ENCODE data around the gene DCAF5.
"Not testable (repeated sequence)": the region's sequence is repeated elsewhere in the genome, so short reads cannot be mapped to it uniquely, and the experiment has no call there.

Gene DCAF5

GRCh38 chr14:69066396-69067171, 86.3 kb downstream of the DCAF5 start:
- no peak for DNase-seq

DNA sequence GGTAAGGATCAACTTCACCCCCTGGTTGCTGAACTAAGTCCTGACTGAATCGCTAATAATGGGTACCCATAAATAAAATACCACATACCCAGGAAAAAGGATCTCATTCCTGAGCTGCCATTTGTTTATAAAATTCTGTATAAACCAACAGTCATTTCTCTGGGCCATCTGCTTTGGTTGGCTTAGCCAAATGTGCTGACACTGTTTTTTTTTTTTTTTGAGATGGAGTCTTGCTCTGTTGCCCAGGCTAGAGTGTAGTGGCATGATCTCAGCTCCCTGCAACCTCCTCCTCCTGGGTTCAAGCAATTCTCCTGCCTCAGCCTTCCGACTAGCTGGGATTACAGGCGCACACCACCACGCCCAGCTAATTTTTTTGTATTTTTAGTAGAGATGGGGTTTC, 87.0 kb downstream of the DCAF5 start:
- not testable (repeated sequence) for DNase-seq

DNA sequence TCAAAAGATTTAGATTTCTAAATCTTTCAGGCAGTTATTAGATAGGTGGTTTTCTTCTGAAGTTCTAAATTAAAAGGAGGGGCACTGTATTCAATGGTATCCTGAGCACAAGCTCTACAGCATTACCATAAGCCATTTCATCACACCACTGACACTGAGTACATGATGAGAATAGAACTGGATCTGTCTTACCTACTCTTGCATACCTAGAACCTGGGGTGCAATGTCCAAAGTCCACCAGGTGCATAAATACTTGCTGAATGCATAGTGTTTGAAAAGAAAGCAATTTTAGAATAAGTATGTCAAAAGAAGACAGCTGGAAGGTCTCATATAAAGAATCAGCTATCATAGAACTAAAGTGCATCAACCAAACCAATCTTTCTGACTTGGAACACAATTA, 88.3 kb downstream of the DCAF5 start:
- DNase-seq = no peak

GRCh38 chr14:69059658-69060623, 93.0 kb downstream of the DCAF5 start:
- DNase-seq = no peak

DNA sequence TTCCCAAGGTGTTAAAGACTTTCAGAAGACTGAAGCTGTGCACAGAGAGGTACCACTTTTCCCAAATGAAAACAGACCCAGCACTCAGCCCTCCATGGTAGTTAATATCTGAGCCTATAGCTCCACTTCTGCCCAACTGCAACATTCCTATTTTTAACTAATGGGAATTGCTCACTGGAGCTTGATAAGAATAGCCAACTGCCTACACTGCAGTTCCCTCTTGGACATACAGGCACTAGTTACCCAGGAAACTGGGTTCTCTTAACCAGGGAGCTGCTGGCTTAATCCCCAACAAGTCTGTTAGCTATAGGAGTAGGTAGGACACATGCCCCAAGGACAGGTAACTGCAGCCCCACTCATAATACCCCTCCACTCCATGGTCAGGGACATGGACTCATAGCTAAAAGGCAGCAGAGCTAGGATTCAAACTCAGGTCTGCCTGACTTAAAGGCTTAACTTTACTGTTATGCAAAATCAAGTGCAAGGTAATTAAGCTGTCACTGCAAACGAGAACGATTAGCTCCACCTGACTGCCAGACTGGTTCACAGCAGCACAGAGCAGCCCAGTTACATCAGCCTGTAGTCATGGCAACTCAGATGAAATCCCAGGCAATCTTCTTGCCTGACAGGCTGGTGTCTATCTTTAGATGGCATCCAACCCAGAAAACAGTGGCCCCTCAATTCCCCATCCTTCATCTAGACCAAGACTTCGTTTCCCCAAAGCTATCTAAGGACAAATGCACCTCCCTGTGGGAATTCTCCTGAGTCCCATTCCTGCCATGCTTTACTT, 96.7 kb downstream of the DCAF5 start:
- no peak for DNase-seq

DNA sequence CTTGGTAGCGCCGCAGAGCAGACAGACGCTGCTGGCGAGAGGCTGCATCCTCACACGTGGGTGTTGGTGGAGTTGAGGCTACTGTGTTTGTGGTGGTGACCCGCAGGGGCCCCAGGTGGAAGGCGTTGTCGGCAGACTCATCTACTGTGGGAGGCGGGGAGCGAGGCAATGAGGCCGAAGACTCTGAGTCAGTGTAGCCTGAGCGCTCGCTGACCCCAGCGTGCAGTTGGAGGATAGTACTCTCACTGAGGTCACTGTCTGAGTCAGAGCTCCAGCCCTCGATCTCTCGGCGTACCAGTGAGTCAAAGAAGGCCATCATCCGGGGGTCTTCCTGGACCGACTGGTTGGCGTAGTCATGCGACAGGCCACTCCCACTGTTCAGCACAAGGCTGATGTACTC, 97.8 kb downstream of the DCAF5 start:
- no peak for DNase-seq

GRCh38 chr14:69054030-69054429, 98.9 kb downstream of the DCAF5 start:
- DNase-seq = no peak

DNA sequence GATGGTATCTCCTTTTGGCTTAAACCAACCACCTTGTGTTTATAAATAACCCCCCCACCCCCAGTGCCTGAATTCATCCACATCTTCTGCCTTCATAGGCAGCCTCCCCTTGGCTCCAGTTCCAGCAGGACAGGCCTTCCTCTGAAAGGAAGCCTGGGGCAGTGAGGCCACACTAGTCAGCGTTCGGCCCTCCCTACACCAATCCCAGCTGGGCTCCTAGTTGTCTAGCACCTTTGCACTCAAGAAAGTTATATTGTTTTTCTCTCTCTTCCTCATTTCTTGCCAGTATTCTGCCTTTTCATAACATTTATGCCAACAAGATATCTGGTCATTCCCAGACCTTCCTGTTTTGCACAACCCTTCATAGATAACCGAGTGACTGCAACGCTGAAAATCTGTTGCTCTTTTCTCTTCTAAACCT, 100.7 kb downstream of the DCAF5 start:
- no peak for DNase-seq

DNA sequence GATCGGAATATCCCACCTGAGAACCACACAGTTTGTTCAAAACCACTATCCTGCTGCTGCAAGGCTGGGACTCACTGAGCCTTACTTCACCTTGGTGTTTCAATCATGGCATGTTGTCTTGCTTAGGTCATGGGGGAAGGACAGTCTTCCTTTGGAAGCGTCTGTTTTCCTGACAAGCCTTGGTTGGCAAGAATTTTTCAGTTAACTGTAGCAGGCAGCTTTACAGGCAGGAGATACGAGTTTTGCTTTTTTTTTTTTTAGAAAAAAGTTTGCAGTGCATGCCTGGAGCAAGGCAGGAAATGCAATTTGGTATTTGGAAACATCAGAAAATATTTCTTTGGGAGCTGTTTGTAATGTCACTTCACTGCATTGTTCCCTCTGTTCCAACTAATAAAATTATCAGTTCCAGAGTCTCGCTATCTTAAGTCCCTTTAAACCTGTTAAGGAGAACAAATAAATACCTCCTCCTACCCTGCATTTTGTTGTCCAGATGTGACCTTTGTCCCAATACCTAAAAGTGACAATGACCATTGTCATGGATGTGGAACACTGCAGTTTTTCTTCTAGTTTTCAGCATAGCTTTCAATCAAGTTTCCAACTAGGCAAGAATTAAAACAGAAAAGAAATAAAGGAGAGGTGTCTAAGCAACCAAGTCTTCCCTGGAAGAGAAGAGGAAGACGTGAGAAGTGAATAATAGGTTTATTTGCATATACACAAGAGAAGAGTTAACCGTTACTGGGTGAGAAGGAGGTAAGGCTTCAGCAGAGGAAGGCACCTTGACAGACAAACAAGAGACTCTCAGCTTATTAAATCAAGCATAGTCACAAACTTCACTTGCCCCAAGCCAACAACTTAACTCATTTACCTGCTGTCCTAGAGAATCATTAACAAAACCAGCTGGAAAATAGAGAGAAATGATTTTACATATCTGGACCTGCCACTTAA, 102.4 kb downstream of the DCAF5 start:
- DNase-seq = no peak

- DNase-seq = no peak
These were observed 103.2 kb downstream of the DCAF5 start for GRCh38 chr14:69049675-69050074.

GRCh38 chr14:69048456-69048855, 104.5 kb downstream of the DCAF5 start:
- DNase-seq = peak; percentile 29

GRCh38 chr14:69047255-69047654, 105.7 kb downstream of the DCAF5 start:
- DNase-seq = no peak

GRCh38 chr14:69046476-69046860, 106.5 kb downstream of the DCAF5 start:
- DNase-seq = no peak

DNA sequence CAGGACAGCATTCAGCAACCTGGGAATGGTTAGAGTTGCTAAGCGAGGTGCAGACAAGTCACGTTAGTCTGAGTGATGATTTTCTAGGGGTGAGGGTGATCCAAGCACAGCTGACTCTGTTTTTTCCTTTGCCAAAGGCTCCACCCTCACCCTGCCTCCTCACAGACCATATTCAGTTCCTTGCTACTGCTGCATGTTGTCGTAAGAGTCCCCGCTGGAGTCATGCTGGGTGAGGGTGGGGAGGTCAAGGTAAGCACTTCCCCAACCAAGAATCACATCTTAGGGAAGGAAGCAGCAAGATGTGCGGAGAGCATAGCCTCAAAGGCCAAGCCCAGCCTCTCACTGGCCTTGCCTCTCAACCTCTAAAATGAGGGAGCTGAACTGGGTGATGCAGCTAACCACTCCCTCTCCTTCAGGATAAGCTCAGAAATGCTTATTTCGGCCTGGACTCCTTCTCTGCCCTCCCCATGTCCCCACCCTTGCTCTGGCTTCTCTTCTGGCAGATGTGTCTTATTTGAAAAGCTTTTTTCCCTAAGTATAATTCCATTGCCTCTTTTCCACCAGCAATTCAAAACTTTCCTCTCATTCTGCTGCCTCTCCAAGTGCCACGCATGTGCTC, 107.0 kb downstream of the DCAF5 start:
- DNase-seq = no peak

- DNase-seq = no peak
These were observed 107.9 kb downstream of the DCAF5 start for GRCh38 chr14:69044965-69045555.

- no peak for DNase-seq
These were observed 108.6 kb downstream of the DCAF5 start for GRCh38 chr14:69044296-69044695.

GRCh38 chr14:69043596-69044260, 109.2 kb downstream of the DCAF5 start:
- DNase-seq = no peak

GRCh38 chr14:69042787-69043444, 110.0 kb downstream of the DCAF5 start:
- no peak for DNase-seq

GRCh38 chr14:69042299-69042698, 110.6 kb downstream of the DCAF5 start:
- no peak for DNase-seq

GRCh38 chr14:69041783-69042182, 111.1 kb downstream of the DCAF5 start:
- DNase-seq = no peak
